GM12891 (cell line): ENCODE measurements around the gene TJP2.
A peak's percentile ranks its signal among the peaks of the same experiment; 100 is the strongest.

ENCODE experiments used
- DNase-seq: peaks from one replicate; pipeline ENCODE4 v3.0.0; 2011; ENCODE audit warnings: low spot score; ENCODE audit not compliant: insufficient read length
- FAIRE-seq: peaks from 2 replicates; lab custom pipeline; 2011; peaks lifted over from hg19 to GRCh38; lab: Jason Lieb, UNC
- PAX5 ChIP-seq: IDR thresholded peaks from 2 replicates; pipeline ENCODE4 v1.6.1; 2011; ENCODE audit warnings: low read length, moderate library complexity, mild to moderate bottlenecking; ENCODE audit not compliant: insufficient read depth, severe bottlenecking
- POLR2A ChIP-seq: IDR thresholded peaks from 2 replicates; pipeline ENCODE4 v1.6.1; 2011; ENCODE audit warnings: low read depth, low read length, control low read depth
- POLR2AphosphoS5 ChIP-seq: IDR thresholded peaks from 2 replicates; pipeline ENCODE4 v1.6.1; 2011; ENCODE audit warnings: low read depth, low read length, control low read depth
- POU2F2 ChIP-seq: IDR thresholded peaks from 2 replicates; pipeline ENCODE4 v1.6.1; 2011; ENCODE audit warnings: low read depth, mild to moderate bottlenecking, control low read depth, low read length, moderate library complexity
- SPI1 ChIP-seq: IDR thresholded peaks from 2 replicates; pipeline ENCODE4 v1.6.1; 2011; ENCODE audit warnings: low read depth, low read length, control low read depth
- TAF1 ChIP-seq: IDR thresholded peaks from 2 replicates; pipeline ENCODE4 v1.6.1; 2011; ENCODE audit warnings: low read depth, low read length, control low read depth

TJP2 gene

DNA sequence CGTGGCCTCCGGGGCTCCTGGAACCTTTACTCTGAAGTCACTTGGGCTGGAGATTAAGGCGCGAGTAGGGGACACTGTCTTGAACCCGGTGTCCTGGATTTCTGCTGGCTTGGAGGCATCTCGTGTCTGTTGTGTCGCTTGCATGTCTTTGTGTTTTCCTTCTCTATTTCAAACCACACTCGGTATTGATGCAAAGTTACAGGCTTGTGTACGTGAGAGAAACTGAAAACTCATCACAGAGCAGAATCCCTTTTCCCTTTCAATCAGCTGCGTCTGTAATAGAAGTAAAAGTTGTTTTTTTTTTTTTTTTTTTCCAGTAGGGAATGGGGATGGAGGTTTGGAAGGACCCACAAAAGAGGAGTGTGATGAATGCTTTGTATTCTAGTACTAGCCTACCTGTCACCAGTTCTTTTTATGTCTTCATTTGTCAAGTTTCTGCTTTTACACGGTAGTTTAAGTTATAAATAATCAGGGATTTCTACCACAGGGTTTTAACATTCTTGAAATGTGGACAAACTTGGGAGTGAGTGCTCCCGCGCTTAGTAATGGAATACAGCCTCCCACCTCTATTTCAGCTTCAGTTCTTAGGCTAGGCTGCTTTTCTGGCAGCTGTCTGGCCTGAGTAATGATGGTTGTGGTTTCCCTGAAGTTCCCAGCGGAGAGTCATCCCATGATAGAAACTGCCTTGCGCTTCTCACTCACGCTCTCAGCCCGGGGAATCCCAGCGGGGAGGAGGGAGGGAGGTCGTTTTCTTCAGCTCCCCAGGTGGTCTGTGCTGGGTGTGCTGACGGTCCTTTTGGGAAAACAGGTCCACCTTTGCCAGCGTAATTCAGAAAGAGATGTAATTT is 763 bp downstream of the TJP2 start:
- DNase-seq: peak; percentile 30
- 0 out of 2 replicates have a peak, but pooled peaks have one; percentile 1 for TF ChIP-seq SPI1
- peak; percentile 39; the same call in 1 of the 2 replicates for TF ChIP-seq TAF1
- no peak for TF ChIP-seq POLR2AphosphoS5
- FAIRE-seq: peak; percentile 82

DNA sequence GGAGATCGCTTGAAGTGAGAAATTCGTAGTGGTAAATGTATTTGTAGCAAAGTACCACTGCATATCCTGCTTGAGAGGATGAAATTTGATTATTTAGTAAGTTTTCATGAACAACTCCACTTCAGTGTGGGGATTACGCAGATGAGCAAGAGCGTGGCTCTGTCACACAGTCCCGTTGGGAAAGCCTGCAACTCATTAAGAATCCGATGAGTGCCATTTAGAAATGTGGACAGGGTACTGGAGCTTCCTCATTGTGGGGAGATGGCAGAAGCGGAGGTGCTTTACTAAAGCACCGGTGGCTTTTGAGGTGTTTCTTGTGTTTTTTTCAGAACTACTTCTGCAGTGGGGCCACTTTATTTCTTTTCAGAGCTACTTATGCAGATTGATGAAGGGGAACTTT is 1.4 kb downstream of the TJP2 start:
- no peak for FAIRE-seq
- no peak for TF ChIP-seq PAX5
- TF ChIP-seq POU2F2: no peak; the same call in 1 of the 2 replicates
- no peak for TF ChIP-seq POLR2AphosphoS5
- TF ChIP-seq POLR2A: no peak
- TF ChIP-seq SPI1: no peak; the same call in 1 of the 2 replicates
- TF ChIP-seq TAF1: no peak
- DNase-seq: no peak

DNA sequence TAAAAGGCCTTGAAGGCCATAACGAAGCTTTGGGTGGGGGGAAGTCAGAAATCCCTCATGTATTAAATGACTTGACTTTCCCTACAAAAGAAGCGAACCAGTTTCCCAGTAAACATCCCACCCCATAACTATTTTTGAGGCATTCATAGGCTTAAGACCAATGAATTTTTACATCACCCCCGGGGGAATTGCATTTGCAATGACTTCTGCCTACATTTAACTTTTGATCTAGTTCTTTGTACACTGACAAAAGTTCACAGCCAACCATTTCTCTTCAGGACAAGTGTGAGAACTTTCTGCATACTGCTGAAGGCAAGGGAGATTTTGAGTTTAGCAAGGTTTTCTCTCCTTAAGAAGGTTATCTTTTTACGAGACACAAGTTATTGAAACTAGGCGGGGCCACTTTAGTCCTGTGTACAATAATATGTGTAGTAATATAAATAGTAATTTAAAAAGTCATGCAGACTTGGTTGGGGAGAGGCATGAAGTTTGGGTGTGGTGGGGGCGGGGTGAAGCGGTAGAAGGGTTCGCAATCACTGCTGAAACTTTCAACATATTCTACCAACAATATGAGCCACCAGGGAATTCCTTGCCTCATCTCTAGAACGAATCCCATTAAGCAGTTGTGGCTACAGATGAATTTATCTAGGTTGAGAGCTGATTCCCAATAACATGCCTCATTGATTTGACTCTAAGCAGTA is 2.5 kb downstream of the TJP2 start:
- DNase-seq: no peak
- FAIRE-seq: no peak
- no peak for TF ChIP-seq POLR2AphosphoS5
- TF ChIP-seq POLR2A: no peak
- TF ChIP-seq TAF1: no peak
- no peak for TF ChIP-seq POU2F2
- no peak for TF ChIP-seq PAX5
- TF ChIP-seq SPI1: no peak

DNA sequence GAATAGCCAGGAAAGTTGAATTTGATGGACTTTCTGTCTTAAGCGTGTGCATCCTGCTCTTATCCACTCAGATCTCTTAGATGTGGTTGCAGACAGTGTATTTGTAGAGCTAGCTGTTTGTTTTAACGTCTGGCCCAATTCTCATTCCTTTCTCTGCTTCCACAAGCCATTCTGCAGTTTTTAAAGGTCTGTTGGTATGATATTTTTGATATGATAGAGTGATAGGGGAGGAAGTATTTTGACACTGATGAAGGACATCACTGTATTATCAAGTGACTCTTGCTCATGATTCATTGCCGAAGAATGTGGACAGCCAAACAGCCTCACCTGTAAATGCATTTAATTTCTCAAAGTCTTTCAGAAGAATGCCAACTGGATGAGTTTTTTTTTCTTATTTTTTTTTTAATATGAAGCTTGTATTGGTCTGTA is 4.5 kb downstream of the TJP2 start:
- no peak for DNase-seq
- TF ChIP-seq POLR2AphosphoS5: no peak
- FAIRE-seq: no peak

DNA sequence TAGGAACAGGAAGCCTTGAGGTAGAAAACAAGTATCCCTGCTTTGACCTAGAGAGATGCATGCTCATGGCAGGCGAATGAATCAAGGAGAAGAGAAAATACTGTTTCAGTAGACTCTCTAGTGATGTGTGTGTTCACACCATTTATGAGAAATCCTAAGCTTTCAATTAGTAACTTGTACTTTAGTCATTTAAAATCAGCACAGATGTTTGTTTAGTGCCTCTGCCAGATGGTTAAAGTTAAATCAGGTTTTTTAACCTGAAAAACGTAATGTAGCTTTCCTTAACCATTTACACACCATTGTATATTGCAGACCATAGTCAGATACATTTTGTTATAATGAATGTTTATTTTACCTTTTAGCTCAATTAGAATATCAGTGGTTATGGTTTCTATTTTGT is 5.0 kb downstream of the TJP2 start:
- no peak for DNase-seq
- TF ChIP-seq PAX5 (no peak), SPI1 (no peak), TAF1 (no peak), POU2F2 (no peak), POLR2AphosphoS5 (no peak), POLR2A (no peak)
- FAIRE-seq: no peak

DNA sequence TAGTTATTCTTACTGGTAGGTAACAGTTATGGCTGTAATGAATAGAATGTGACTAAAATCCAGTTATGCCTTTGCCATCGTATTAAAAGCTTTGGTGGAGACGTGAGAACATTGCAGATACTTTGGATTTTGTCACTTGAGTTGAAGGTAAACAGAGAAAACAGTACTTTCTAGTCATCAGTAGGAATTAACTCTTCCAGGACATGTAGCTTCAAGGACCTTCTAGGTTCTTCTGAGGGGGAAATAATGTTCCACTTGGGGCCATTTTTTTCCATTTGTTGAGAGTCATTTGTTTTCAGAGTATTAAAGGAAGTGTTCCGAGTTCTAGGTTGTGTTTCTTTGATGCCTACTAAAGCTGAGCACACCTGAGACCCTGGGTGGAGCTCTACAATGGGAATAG is 6.1 kb downstream of the TJP2 start:
- no peak for FAIRE-seq
- no peak for DNase-seq
- TF ChIP-seq POLR2A (no peak), PAX5 (no peak), TAF1 (no peak), POU2F2 (no peak), POLR2AphosphoS5 (no peak), SPI1 (no peak)

DNA sequence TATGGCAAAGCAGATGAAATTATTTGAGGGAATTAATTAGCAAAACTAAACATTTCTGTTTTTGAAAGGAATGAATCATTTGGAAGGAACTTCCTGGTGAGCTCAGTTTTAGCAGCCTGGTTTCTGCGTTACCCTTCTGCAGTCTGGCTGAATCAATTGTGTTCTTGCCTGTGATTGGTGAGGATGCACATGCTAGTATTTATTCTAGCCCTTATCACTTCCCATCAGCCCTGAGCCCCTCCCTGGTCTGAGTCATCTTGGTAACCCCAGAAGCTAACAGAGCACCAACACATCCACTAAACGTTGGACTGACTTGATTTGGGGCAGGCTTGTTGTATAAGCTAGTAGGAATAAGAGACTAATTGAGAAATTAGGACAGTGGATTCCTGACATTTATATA is 6.6 kb downstream of the TJP2 start:
- FAIRE-seq (peak; percentile 28), DNase-seq (no peak)
- no peak for TF ChIP-seq POU2F2
- TF ChIP-seq POLR2AphosphoS5: no peak
- TF ChIP-seq POLR2A: no peak
- no peak for TF ChIP-seq SPI1
- TF ChIP-seq PAX5: no peak
- no peak for TF ChIP-seq TAF1

DNA sequence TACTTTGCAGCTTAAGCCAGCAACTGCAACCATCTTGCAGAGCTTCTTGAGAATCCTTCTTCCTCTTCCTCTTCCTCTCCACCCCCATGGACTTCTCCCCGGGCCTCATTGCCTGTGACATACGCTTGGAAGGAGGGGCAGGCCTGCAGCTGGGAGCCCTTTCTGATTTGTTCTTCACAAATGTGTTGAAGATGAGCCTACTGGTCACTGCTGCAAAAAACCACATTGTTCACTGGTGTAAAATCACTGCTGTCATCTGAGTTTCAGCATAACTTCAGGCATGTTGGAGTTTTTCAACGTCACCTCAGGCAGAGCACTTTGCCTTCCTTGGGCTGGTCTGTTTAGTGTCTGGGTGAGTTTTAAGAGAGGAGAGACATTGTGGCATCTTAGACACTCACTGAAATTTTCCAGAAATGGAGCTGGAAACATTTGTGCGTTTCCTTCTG is 7.9 kb downstream of the TJP2 start:
- TF ChIP-seq SPI1: no peak
- no peak for TF ChIP-seq PAX5
- no peak for TF ChIP-seq POU2F2
- no peak for TF ChIP-seq POLR2AphosphoS5
- TF ChIP-seq POLR2A: no peak
- no peak for TF ChIP-seq TAF1
- no peak for DNase-seq

DNA sequence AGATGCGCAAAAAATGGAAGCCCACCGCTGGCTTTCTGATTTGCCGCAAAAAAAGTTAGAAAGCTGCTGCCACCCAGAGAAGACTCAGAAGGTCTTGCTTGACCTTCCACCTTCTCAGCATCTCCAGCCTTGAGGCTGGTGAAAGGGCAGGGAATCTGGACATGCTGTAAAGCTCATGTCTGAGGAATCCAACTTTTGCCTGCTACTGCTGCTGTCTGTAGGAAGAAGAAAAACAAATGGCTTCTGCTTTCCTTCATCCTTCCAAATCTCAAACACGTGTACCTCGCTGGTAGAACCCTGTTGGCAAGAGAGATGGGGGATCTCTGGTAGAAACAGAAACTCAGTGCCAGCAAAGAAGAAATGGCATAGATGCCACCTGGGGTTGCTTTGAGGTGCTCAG is 10.2 kb downstream of the TJP2 start:
- FAIRE-seq (no peak), DNase-seq (no peak)
- no peak for TF ChIP-seq POU2F2
- no peak for TF ChIP-seq SPI1

More for the DNA sequence above, 7.9 kb downstream of the TJP2 start:
- FAIRE-seq: peak; percentile 64
